Natural killer cell (primary cell): ENCODE data around the gene SLIT1. TPM values are rescaled to one million over a fixed set of nuclear protein-coding genes. Genes with fewer than 3 reads are reported as not detected.

Source experiments
- ATAC-seq, 3 donors: fragments of 150-1000 bp in 2 of 3; fragments of 200-7000 bp in 1 of 3; cut with Tn5 transposase; 1 replicate in 1 of 3; 2 replicates in 2 of 3; pipeline ENCODE4 v1.10.0; 2021; ENCODE audit warnings: mild to moderate bottlenecking in 2 of 3, moderate library complexity in 2 of 3
- DNase-seq, 2 donors: peaks; one replicate each; pipeline versions ENCODE4 v3.0.0 to v3.0.0-alpha.2; 2013 to 2021; ENCODE audit warnings: mixed read lengths in 1 of 2
- H3K27ac ChIP-seq: one replicate; pipeline ENCODE4 v1.5.1; 2013; ENCODE audit warnings: mild to moderate bottlenecking, low read length
- H3K27me3 ChIP-seq: one replicate; pipeline ENCODE4 v1.6.1; 2013; ENCODE audit warnings: low read length; ENCODE audit not compliant: control insufficient read depth, insufficient read depth
- H3K36me3 ChIP-seq: one replicate; pipeline ENCODE4 v1.6.1; 2013; ENCODE audit warnings: low read length; ENCODE audit not compliant: control insufficient read depth, insufficient read depth
- H3K4me1 ChIP-seq: one replicate; pipeline ENCODE4 v1.6.1; 2013; ENCODE audit warnings: low read length; ENCODE audit not compliant: control insufficient read depth, insufficient read depth
- H3K4me3 ChIP-seq: one replicate; pipeline ENCODE4 v1.5.1; 2013; ENCODE audit warnings: low read length
- H3K9me3 ChIP-seq: one replicate; pipeline ENCODE4 v1.6.1; 2013; ENCODE audit warnings: low read length; ENCODE audit not compliant: control insufficient read depth, insufficient read depth
- H3K27ac Mint-ChIP-seq, 2 donors: one replicate each; pipeline ENCODE4 v1.8.0; 2022; ENCODE audit warnings: mild to moderate bottlenecking in 2 of 2, mixed read lengths in 2 of 2, moderate library complexity in 1 of 2
- H3K27me3 Mint-ChIP-seq, 2 donors: one replicate each; pipeline ENCODE4 v1.8.0; 2022; ENCODE audit warnings: low read depth in 2 of 2, mixed read lengths in 2 of 2
- H3K36me3 Mint-ChIP-seq: one replicate; pipeline ENCODE4 v1.8.0; 2022; ENCODE audit warnings: mixed read lengths
- H3K4me1 Mint-ChIP-seq, 2 donors: one replicate each; pipeline ENCODE4 v1.8.0; 2022; ENCODE audit warnings: mixed read lengths in 2 of 2
- H3K4me3 Mint-ChIP-seq: one replicate; pipeline ENCODE4 v1.8.0; 2022; ENCODE audit warnings: mild to moderate bottlenecking, moderate library complexity, mixed read lengths
- H3K9me3 Mint-ChIP-seq, 2 donors: one replicate each; pipeline ENCODE4 v1.8.0; 2022; ENCODE audit warnings: mixed read lengths in 2 of 2
- CTCF ChIP-seq: fragments of 200-600 bp; IDR thresholded peaks from one replicate; pipeline ENCODE4 v1.8.0; 2022; ENCODE audit warnings: antibody characterized with exemption
- WGBS: methylation state at CpG from one replicate; pipeline ENCODE4 v1.1.7; 2013; ENCODE audit warnings: missing lambda C conversion rate; ENCODE audit not compliant: insufficient coverage; 5-methylcytosine and 5-hydroxymethylcytosine counted together
- intact Hi-C: fragments of 100-400 bp; cut with micrococcal nuclease; formaldehyde crosslinking; loops from one replicate; pipeline ENCODE4 v1.14.2; 2022
- total RNA-seq, 4 donors: library from RNA; stranded (reverse); fragments of 120-200 nt in 1 of 4; gene quantifications; one replicate each; pipeline versions ENCODE4 v1.2.3 to v1.2.4, GENCODE V29; 2013 to 2022

SLIT1 gene
- total RNA-seq, 3 donors from 2014 or later (not counting 1 experiment from before 2014, with no cell fraction given) = 0.28 to 1.5 (median 1.1) TPM

- Histone ChIP-seq H3K27ac (no peak overlapping the region), H3K4me1 (no peaks in the 10 kb centered on the region), H3K9me3 (no peaks in the 10 kb centered on the region), H3K36me3 (no peaks in the 10 kb centered on the region), H3K4me3 (no peak overlapping the region), H3K27me3 (no peaks in the 10 kb centered on the region)
- Mint-ChIP-seq H3K27me3 (peaks cover 7 to 10% of the 10 kb centered on the region in 2 donors), H3K27ac (no peak overlapping the region), H3K4me3 (no peak overlapping the region), H3K36me3 (no peaks in the 10 kb centered on the region), H3K9me3 (no peaks in the 10 kb centered on the region), H3K4me1 (no peaks in the 10 kb centered on the region)
- ATAC-seq = no peak
- 92% methylated on average over 3 of the region's 3 CpGs for WGBS
- DNase-seq = no peak
- TF ChIP-seq CTCF = no peak
- intact Hi-C loops = no loop called here
Measured at GRCh38 chr10:97136756-97137155, 49.0 kb downstream of the SLIT1 start.

- intact Hi-C loops = no loop called here
- Histone ChIP-seq H3K27ac (no peak overlapping the region), H3K9me3 (no peaks in the 10 kb centered on the region), H3K27me3 (no peaks in the 10 kb centered on the region), H3K36me3 (no peaks in the 10 kb centered on the region), H3K4me1 (no peaks in the 10 kb centered on the region), H3K4me3 (no peak overlapping the region)
- Mint-ChIP-seq H3K36me3 (no peaks in the 10 kb centered on the region), H3K9me3 (no peaks in the 10 kb centered on the region), H3K27me3 (peaks cover 0 to 3% of the 10 kb centered on the region in 2 donors), H3K4me3 (no peak overlapping the region), H3K27ac (no peak overlapping the region), H3K4me1 (no peaks in the 10 kb centered on the region)
- no peak for DNase-seq
- TF ChIP-seq CTCF = no peak
- no peak for ATAC-seq
- 84% methylated on average over 11 of the region's 11 CpGs for WGBS
Measured at GRCh38 chr10:97135464-97135863, 50.3 kb downstream of the SLIT1 start.

- no peaks in the 10 kb centered on the region for H3K27me3 ChIP-seq
- intact Hi-C loops = no loop called here
- no peak for DNase-seq
- ATAC-seq = no peak
- Mint-ChIP-seq H3K4me3 (no peak overlapping the region), H3K27me3 (peaks cover 0 to under 1% of the 10 kb centered on the region in 2 donors), H3K27ac (no peak overlapping the region), H3K9me3 (no peaks in the 10 kb centered on the region), H3K4me1 (peaks cover 0 to under 1% of the 10 kb centered on the region in 2 donors), H3K36me3 (no peaks in the 10 kb centered on the region)
- no peaks in the 10 kb centered on the region for H3K9me3 ChIP-seq
- no peaks in the 10 kb centered on the region for H3K4me1 ChIP-seq
- no peak overlapping the region for H3K4me3 ChIP-seq
- TF ChIP-seq CTCF = no peak
- H3K36me3 ChIP-seq = no peaks in the 10 kb centered on the region
- H3K27ac ChIP-seq = no peak overlapping the region
- 89% methylated on average over 15 of the region's 15 CpGs for WGBS
Measured at GRCh38 chr10:97134983-97135382, 50.8 kb downstream of the SLIT1 start.

- intact Hi-C loops = no loop called here
- peaks cover 0 to 6% of the 10 kb centered on the region in 2 donors for H3K4me1 Mint-ChIP-seq
- H3K36me3 Mint-ChIP-seq = no peaks in the 10 kb centered on the region
- H3K9me3 Mint-ChIP-seq = no peaks in the 10 kb centered on the region
- no peaks in the 10 kb centered on the region for H3K4me1 ChIP-seq
- H3K36me3 ChIP-seq = no peaks in the 10 kb centered on the region
- TF ChIP-seq CTCF = no peak
- no peaks in the 10 kb centered on the region for H3K9me3 ChIP-seq
- no peak for DNase-seq
- no peak overlapping the region for H3K4me3 Mint-ChIP-seq
- ATAC-seq = no peak
- peaks cover 0 to 4% of the 10 kb centered on the region in 2 donors for H3K27me3 Mint-ChIP-seq
- 86% methylated on average over 11 of the region's 11 CpGs for WGBS
- no peaks in the 10 kb centered on the region for H3K27me3 ChIP-seq
- no peak overlapping the region for H3K4me3 ChIP-seq
- no peak overlapping the region for H3K27ac ChIP-seq
- no peak overlapping the region for H3K27ac Mint-ChIP-seq
Measured at GRCh38 chr10:97134110-97134509, 51.6 kb downstream of the SLIT1 start.
